Keratinocyte (primary cell): ENCODE measurements around the gene PHIP. TPM values are rescaled to one million over a fixed set of nuclear protein-coding genes. Genes with fewer than 3 reads are reported as not detected.

Experiments
- DNase-seq: peaks from one replicate; pipeline ENCODE4 v3.0.0-alpha.2; 2011; ENCODE audit warnings: low read depth, missing footprints, low spot score
- FAIRE-seq: peaks from 2 replicates; lab custom pipeline; 2011; peaks lifted over from hg19 to GRCh38; lab: Jason Lieb, UNC
- H2AFZ ChIP-seq: 2 replicates; pipeline ENCODE4 v1.6.0; 2012; ENCODE audit warnings: low read length, control low read depth, inconsistent platforms; ENCODE audit not compliant: control insufficient read depth
- H3K27ac ChIP-seq: 2 replicates; pipeline ENCODE4 v1.5.1; 2011; ENCODE audit warnings: low read length; ENCODE audit not compliant: control insufficient read depth, insufficient read depth
- H3K27me3 ChIP-seq: 3 replicates; pipeline ENCODE4 v1.6.0; 2011; ENCODE audit warnings: low read length; ENCODE audit not compliant: control insufficient read depth, insufficient read depth; ENCODE audit errors: extremely low read depth
- H3K36me3 ChIP-seq, 2 experiments: 2 replicates in 1 of 2; 3 replicates in 1 of 2; pipeline ENCODE4 v1.5.1; 2011; ENCODE audit warnings: low read length in 2 of 2, mild to moderate bottlenecking in 1 of 2; ENCODE audit not compliant: control insufficient read depth in 2 of 2, insufficient read depth in 2 of 2; ENCODE audit errors: extremely low read depth in 1 of 2
- H3K4me1 ChIP-seq: 3 replicates; pipeline ENCODE4 v1.5.1; 2011; ENCODE audit warnings: low read length; ENCODE audit not compliant: control insufficient read depth, insufficient read depth; ENCODE audit errors: extremely low read depth
- H3K4me2 ChIP-seq: 3 replicates; pipeline ENCODE4 v1.6.0; 2011; ENCODE audit warnings: low read depth, low read length; ENCODE audit not compliant: control insufficient read depth, insufficient read depth; ENCODE audit errors: extremely low read depth
- H3K4me3 ChIP-seq, 3 experiments: fragments of 200-600 bp in 1 of 3; sonication (generic) in 1 of 3; 2 replicates in 2 of 3; 3 replicates in 1 of 3; pipeline ENCODE4 v1.5.1; 2011 to 2016; ENCODE audit warnings: low read length in 3 of 3, mild to moderate bottlenecking in 3 of 3, control low read depth in 2 of 3, inconsistent platforms in 1 of 3, low read depth in 1 of 3, mixed read lengths in 1 of 3, mixed run types in 1 of 3, moderate library complexity in 1 of 3; ENCODE audit not compliant: control insufficient read depth in 2 of 3, insufficient read depth in 2 of 3; ENCODE audit errors: extremely low read depth in 1 of 3
- H3K79me2 ChIP-seq: 2 replicates; pipeline ENCODE4 v1.6.0; 2012; ENCODE audit warnings: low read length; ENCODE audit not compliant: control insufficient read depth, insufficient read depth
- H3K9ac ChIP-seq: 3 replicates; pipeline ENCODE4 v1.6.0; 2011; ENCODE audit warnings: low read length; ENCODE audit not compliant: control insufficient read depth, insufficient read depth; ENCODE audit errors: extremely low read depth
- H3K9me1 ChIP-seq: 3 replicates; pipeline ENCODE4 v1.6.0; 2011; ENCODE audit warnings: low read length; ENCODE audit not compliant: control insufficient read depth, insufficient read depth; ENCODE audit errors: extremely low read depth
- H3K9me3 ChIP-seq: 2 replicates; pipeline ENCODE4 v1.5.1; 2012; ENCODE audit warnings: low read depth, low read length; ENCODE audit not compliant: control insufficient read depth
- H4K20me1 ChIP-seq: 3 replicates; pipeline ENCODE4 v1.6.0; 2011; ENCODE audit warnings: low read length; ENCODE audit not compliant: control insufficient read depth, insufficient read depth; ENCODE audit errors: extremely low read depth
- CTCF ChIP-seq, 3 experiments: IDR thresholded peaks in 1 of 3; conservative IDR thresholded peaks in 1 of 3; optimal IDR thresholded peaks in 1 of 3; 2 replicates in 2 of 3; 3 replicates in 1 of 3; pipeline versions ENCODE3 to v1.5.1; 2011; ENCODE audit warnings: low read length in 3 of 3, mild to moderate bottlenecking in 3 of 3, moderate library complexity in 2 of 3, control low read depth in 1 of 3, inconsistent platforms in 1 of 3; ENCODE audit not compliant: insufficient read depth in 2 of 3; ENCODE audit errors: extremely low read depth in 1 of 3
- EZH2 ChIP-seq: IDR thresholded peaks from one replicate; pipeline ENCODE4 v1.6.1; 2012; ENCODE audit warnings: inconsistent platforms, mild to moderate bottlenecking, low read length, moderate library complexity
- dilution Hi-C: fragments of 300-500 bp; cut with MboI; formaldehyde crosslinking; loops from one replicate; pipeline ENCODE4 v1.7.0; 2020; ENCODE audit warnings: low sequenced_read_pairs; ENCODE audit not compliant: extremely low pct_ligation_motif_present
- polyA plus RNA-seq, 5 experiments: library from polyadenylated mRNA; depleted of rRNA in 3 of 5; stranded (reverse) in 3 of 5; stranded (forward) in 1 of 5; unstranded in 1 of 5; fragments of >200 nt; gene quantifications; 1 replicate in 1 of 5; 2 replicates in 3 of 5; 3 replicates in 1 of 5; pipeline versions ENCODE4 v1.2.1 to v1.2.3, GENCODE V29; 2011 to 2012; ENCODE audit warnings: missing spikeins in 2 of 5, low read depth in 1 of 5, low replicate concordance in 1 of 5

PHIP gene
- polyA plus RNA-seq, 1 donor (not counting 4 experiments of a cell fraction or from before 2014, with no cell fraction given) = 7.9 TPM

- Histone ChIP-seq H3K4me1 (no peaks in the 10 kb centered on the region), H3K4me2 (no peak overlapping the region), H3K9ac (no peak overlapping the region), H3K27ac (no peak overlapping the region), H2AFZ (no peak overlapping the region), H3K79me2 (no peaks in the 10 kb centered on the region), H3K9me1 (no peaks in the 10 kb centered on the region), H3K36me3 (peaks cover 7 to 10% of the 10 kb centered on the region in 2 experiments), H3K4me3 (no peak overlapping the region), H3K9me3 (no peaks in the 10 kb centered on the region), H4K20me1 (no peaks in the 10 kb centered on the region), H3K27me3 (no peaks in the 10 kb centered on the region)
- no peak for TF ChIP-seq EZH2
- no peak for TF ChIP-seq CTCF (optimal IDR thresholded peaks at IDR 0.05 in 1 of 3, IDR thresholded peaks at IDR 0.05 in 1 of 3, conservative IDR thresholded peaks at IDR 0.05 in 1 of 3; ENCODE audit: extremely low read depth in 1 of 3, insufficient read depth in 2 of 3, low read length in 3 of 3)
- DNase-seq (no peak), FAIRE-seq (no peak)
- dilution Hi-C loops = no loop called here
Observed at GRCh38 chr6:78953798-78954197, 124.3 kb downstream of the PHIP start.

GRCh38 chr6:78952362-78952761, 125.7 kb downstream of the PHIP start:
- DNase-seq (no peak), FAIRE-seq (no peak)
- Histone ChIP-seq H3K9ac (no peak overlapping the region), H3K4me3 (no peak overlapping the region), H2AFZ (no peak overlapping the region), H3K27me3 (no peaks in the 10 kb centered on the region), H3K79me2 (no peaks in the 10 kb centered on the region), H3K4me2 (no peak overlapping the region), H3K36me3 (peaks cover 8 to 14% of the 10 kb centered on the region in 2 experiments), H4K20me1 (no peaks in the 10 kb centered on the region), H3K27ac (no peak overlapping the region), H3K9me3 (no peaks in the 10 kb centered on the region), H3K4me1 (no peaks in the 10 kb centered on the region), H3K9me1 (no peaks in the 10 kb centered on the region)
- dilution Hi-C loops = no loop called here
- no peak for TF ChIP-seq CTCF (optimal IDR thresholded peaks at IDR 0.05 in 1 of 3, IDR thresholded peaks at IDR 0.05 in 1 of 3, conservative IDR thresholded peaks at IDR 0.05 in 1 of 3; ENCODE audit: extremely low read depth in 1 of 3, insufficient read depth in 2 of 3, low read length in 3 of 3)
- TF ChIP-seq EZH2 = no peak
